Measurements from ENCODE around the gene RPL14. TPM values are rescaled to one million over a fixed set of nuclear protein-coding genes. Genes with fewer than 3 reads are reported as not detected.

The RPL14 gene
- total and polyA plus RNA-seq, 2 of the 13 experiments (the other 11 are each of a cell fraction or from before 2014, with no cell fraction given) = 502 to 1,291 TPM

DNA sequence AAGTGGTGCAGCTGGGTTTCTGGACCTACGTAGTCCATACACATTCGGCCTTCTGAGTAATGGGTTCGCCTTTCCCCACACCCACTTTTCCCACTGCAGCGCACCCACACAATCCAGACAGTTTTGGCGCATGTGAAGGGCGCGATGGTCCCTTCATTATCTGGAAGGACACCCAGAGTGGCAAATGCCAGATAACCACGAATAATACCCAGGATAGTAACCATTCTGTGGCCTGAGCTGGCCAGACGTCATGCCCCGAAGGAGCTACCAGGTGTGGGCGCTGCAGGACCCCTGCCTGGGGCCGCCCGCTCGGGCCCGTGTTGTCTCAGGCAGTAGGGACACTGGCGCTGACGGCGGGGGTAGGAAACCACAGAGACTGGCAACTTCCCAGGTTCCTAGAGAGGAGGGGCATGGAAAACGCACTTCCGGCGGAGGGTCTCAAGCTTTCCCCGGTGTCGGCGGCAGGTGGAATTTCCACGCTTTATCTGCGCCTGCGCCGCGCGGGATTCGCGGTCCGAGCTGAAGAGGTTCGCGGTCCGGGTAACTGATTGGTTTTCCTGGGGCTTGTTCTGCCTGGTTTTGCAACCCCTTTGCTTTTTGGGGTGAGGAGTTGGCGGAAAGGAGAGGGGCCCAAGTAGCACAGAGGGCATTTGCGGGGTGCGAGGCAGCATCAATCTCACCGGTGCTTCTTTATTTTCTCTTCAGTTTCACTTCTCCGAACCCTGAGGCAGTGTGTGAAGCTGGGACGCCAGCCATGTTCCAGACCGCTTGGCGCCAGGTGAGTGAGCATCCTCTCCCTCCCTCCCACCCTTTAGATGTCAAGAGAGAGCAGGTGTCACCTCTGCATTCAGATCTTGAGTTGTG lies 48.7 kb downstream of the RPL14 start, which contains the start of gene ZNF620 (continued):
- TF ChIP-seq ZNF878 (CRISPR knock-in tag; IDR thresholded peaks at IDR 0.05) (no peak), ZNF547 (CRISPR knock-in tag; IDR thresholded peaks at IDR 0.05) (peak; percentile 28; the same call in 1 of the 2 replicates), JUND (CRISPR knock-in tag; IDR thresholded peaks at IDR 0.05) (no peak), ZNF224 (CRISPR knock-in tag; IDR thresholded peaks at IDR 0.05) (0 out of 2 replicates have a peak, but pooled peaks have one; percentile 30), HOXA9 (CRISPR knock-in tag; IDR thresholded peaks at IDR 0.05; ENCODE audit: borderline replicate concordance) (no peak), PCBP2 (optimal IDR thresholded peaks at IDR 0.05; ENCODE audit: low read depth, low read length, poor library complexity, severe bottlenecking) (no peak), XBP1 (CRISPR knock-in tag; IDR thresholded peaks at IDR 0.05) (no peak), ZNF354B (CRISPR knock-in tag; IDR thresholded peaks at IDR 0.05) (no peak), KLF16 (CRISPR knock-in tag; IDR thresholded peaks at IDR 0.05) (peak in 1 of 2 experiments; percentile 61; a peak in 2 of 4 replicates), ZNF430 (CRISPR knock-in tag; IDR thresholded peaks at IDR 0.05) (0 out of 2 replicates have a peak, but pooled peaks have one; percentile 37), ATF1 (CRISPR knock-in tag; IDR thresholded peaks at IDR 0.05) (peak; percentile 83), RFX3 (CRISPR knock-in tag; IDR thresholded peaks at IDR 0.05) (no peak), ARHGAP35 (CRISPR knock-in tag; IDR thresholded peaks at IDR 0.05; ENCODE audit: borderline replicate concordance) (no peak), ATAD3A (CRISPR knock-in tag; IDR thresholded peaks at IDR 0.05) (no peak), ATF5 (CRISPR knock-in tag; IDR thresholded peaks at IDR 0.05; ENCODE audit: low read depth) (no peak), CTCF (CRISPR knock-in tag; IDR thresholded peaks at IDR 0.05) (peak; percentile 80), ZNF879 (CRISPR knock-in tag; IDR thresholded peaks at IDR 0.05) (peak; percentile 51; the same call in 1 of the 2 replicates), BCL3 (CRISPR knock-in tag; IDR thresholded peaks at IDR 0.05) (no peak)
- TF ChIP-seq, protein P1, sequence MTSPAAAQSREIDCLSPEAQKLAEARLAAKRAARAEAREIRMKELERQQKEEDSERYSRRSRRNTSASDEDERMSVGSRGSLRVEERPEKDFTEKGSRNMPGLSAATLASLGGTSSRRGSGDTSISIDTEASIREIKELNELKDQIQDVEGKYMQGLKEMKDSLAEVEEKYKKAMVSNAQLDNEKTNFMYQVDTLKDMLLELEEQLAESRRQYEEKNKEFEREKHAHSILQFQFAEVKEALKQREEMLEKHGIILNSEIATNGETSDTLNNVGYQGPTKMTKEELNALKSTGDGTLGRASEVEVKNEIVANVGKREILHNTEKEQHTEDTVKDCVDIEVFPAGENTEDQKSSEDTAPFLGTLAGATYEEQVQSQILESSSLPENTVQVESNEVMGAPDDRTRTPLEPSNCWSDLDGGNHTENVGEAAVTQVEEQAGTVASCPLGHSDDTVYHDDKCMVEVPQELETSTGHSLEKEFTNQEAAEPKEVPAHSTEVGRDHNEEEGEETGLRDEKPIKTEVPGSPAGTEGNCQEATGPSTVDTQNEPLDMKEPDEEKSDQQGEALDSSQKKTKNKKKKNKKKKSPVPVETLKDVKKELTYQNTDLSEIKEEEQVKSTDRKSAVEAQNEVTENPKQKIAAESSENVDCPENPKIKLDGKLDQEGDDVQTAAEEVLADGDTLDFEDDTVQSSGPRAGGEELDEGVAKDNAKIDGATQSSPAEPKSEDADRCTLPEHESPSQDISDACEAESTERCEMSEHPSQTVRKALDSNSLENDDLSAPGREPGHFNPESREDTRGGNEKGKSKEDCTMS (CRISPR knock-in tag; conservative IDR thresholded peaks at IDR 0.05) = no peak
- TF ChIP-seq, protein P2, sequence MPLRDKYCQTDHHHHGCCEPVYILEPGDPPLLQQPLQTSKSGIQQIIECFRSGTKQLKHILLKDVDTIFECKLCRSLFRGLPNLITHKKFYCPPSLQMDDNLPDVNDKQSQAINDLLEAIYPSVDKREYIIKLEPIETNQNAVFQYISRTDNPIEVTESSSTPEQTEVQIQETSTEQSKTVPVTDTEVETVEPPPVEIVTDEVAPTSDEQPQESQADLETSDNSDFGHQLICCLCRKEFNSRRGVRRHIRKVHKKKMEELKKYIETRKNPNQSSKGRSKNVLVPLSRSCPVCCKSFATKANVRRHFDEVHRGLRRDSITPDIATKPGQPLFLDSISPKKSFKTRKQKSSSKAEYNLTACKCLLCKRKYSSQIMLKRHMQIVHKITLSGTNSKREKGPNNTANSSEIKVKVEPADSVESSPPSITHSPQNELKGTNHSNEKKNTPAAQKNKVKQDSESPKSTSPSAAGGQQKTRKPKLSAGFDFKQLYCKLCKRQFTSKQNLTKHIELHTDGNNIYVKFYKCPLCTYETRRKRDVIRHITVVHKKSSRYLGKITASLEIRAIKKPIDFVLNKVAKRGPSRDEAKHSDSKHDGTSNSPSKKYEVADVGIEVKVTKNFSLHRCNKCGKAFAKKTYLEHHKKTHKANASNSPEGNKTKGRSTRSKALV (CRISPR knock-in tag; IDR thresholded peaks at IDR 0.05) = no peak
